ENCODE results near the gene AMOTL1.

Gene AMOTL1

DNA sequence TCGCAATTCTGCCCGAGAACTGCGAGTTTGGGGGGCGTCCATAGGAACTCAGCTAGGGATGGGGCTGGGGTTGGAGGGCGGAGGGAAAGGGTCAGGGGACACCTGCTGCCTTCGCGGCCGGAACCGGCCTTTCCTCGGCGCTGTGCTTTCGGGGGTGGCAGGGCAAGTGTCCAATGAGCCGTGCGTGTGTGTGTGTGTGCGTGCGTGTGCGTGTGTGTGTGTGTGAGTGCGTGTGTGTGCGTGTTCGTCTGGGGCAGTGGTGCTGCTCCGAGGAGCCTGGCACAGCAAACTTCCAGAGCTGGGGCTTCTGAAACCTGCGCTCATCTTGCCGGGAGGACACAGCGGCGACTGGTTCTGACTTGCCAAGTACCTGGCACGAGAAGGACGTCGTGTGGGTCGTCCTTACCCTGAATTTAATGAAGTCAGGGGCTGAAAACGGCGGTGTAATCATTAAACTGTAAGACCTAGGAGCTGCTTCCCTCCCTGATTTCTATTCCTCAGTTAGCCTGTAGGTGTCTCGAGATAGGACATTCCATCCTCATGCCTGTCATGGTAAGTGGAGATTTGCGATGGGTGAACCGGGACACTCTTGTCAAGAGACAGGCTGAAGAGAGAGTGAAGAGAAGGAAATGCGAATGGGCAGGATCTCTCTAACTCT, 27.0 kb upstream of the AMOTL1 start:
- DNase-seq, result peak; percentile 19 to 21

DNA sequence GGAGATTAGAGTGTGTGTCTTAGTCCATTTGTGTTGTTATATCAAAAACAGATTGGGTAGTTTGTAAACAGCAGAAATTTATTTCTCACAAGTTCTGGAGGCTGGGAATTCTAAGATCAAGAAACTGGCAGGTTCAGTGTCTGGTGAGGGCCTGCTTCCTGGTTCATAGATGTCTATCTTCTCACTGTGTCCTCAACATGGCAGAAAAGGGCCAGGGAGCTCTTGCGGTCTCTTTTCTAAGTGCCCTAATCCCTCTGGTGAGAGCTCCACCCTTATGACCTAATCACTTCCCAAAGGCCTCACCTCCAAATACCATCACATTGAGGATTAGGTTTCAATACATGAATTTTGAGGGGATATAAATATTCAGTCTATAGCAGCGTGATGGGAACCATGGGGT, 25.5 kb upstream of the AMOTL1 start:
- DNase-seq, result no peak

DNA sequence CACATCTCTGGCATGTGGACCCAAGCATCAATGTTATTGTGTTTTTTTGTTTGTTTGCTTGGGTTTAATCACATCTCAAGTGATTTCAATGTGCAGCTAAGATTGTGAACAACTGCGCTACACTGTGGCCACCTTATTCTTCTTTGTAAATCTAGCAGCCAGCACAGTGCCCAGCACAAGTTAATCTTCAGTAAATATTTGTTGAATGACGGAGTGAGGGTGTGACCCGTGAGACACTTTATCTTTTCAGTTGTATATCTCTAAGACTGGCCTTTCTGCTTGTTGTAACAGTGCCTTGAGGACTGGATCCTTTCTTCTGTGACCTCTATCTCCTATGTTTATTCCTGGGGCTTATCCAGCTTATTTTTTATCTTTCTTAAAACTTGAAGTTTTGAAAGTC, 21.4 kb upstream of the AMOTL1 start:
- no peak for DNase-seq

DNA sequence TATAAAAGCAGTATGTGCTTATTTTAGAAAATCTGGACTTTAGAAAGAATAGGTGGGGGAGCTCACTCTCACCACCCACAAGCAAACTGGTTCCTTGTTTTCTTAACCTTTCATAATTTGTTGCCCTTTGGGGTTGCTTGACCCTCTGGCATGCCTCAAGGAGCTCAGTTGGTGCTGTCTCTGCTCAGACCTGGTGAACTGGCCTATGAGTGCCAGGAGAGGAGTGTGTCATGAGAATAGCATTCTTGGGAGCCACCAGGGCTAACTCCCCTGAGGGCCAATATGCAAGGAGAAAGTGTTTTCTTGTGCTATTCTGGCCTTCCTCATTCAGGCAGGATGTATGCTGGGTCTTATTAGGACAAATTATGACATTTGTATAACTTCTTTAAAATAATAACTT, 21.0 kb upstream of the AMOTL1 start:
- no peak for DNase-seq

DNA sequence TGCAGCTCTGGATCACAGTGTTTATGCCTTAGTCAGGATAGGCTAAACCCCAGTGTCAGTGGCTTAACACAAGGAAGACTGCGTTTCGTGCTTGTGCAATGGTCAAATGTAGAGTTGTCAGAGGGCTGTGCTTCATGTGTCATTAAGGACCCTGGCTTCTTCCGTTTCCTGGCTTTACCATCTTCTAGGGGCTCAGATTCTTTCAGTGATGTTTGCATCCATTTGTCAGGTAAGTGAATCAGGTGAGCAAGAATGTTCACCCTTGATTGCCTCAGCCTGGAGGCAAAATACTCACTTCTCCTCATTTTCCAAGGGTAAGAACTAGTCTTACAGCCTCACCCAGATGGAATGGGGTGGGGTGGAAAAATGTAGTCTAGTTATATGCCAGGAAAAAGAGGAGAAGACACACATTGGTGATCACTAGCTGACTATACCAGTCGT, 20.5 kb upstream of the AMOTL1 start:
- DNase-seq, result no peak

DNA sequence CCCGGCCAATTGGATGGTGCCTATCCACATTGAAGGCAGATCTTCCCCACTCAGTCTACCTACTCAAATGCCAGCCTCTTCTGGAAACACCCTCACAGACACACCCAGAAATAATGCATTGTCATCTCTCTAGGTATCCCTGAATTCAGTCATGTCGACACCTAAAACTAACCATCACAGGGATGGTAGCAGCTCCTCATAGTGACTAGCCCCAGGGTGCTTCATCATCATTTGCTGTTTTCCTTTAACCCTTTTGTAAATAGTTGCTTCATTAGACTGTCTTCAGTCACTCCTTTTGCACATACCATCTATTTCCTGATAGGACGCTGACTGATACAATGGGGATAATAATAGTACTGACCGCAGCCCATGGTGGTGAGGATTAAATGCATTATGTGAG, 18.8 kb upstream of the AMOTL1 start:
- no peak for DNase-seq

DNA sequence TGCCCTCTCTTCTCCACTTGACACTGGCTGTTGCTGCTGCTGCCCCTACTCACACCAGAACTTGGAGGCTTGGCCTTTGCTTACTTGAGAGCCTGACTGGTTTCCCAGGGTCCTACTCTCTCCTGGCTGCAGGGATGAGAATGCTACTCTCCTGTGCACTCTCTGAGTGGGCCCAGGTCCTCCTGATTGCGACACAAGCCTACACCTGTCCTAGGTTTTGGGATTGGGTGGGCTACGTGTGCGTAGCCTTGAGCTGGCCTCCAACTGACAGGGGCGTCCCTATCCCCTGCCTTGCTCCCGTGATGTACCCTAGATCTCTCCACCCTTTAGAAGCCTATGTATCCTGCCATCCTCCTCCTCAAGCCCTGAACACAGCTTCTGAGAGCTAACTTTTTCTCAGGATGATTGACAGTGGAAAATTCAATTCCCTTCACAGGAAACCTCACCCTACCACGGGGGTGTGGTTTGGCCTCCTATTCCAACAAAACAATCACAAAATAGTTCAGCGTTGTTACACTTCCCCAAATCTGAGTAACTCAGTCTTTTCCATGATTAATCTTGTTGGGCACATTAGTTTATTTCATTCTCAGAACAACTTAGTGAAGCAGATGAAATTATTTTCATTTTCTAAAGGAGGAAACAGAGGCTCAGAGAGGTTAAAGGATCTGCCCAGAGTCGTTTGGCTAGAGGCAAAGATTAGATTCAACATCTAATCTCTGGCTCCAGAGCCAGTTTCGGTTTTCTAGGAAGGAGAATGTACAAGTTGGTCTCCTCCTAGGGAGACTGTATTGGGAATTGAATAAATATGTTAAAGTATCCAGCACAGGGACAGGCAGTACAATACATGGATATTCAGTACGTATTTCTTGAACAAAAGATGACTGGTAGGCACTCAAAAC, 17.6 kb upstream of the AMOTL1 start:
- DNase-seq, result no peak

DNA sequence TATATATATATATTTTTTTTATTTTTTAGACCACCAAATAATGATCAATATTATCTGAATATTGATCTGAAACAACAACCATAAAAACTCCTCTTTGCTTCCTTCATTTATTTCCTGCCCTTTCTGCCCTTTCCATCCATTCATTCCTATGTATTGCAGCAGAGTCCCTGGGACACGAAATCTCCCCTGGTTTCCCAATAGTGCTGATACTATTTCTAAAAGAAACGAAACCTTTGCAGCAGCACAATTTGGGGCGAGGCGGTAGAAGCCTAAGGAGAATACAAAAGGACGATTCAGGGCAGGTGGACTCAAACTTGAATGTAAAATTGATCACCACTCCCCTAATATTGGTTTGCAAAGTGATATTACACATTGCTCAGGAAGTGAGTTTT, 16.9 kb upstream of the AMOTL1 start:
- DNase-seq, result no peak

DNA sequence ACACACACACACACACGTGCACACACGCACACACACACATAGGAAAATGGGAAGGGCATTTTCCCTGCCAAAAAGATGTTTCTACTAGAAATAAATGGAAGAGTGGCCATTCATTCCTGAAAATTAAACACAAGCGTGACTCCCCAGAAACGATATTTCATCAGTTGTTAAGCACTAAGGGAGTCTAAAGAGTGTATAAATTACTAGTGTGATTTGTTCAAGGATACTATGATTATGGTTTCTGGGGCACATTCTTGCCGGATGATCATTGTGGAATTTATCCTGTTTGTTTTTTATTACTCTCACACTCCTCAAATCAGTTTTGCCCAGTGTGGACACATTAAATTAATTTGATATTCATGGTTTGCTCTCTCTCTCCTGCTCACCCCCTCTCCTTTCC, 16.4 kb upstream of the AMOTL1 start:
- DNase-seq, result no peak

DNA sequence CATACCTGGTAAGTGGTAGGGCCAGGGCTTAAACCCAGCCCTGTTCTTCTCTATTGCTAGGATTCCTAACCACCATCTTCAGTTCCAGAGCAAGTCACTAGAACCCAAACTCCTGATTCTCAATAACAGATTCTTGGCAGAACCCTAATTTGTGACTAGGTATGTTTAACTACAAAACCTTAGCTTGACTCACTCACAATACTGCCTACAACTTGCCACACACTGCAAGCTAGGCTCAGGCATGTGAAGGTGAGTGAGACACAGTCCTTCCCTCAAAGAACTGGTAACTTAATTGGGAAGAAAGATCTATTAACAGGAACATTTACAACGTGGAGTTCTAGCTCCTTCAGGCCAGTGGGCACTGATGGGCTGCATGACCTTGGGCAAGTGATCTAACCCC, 14.5 kb upstream of the AMOTL1 start:
- no peak for DNase-seq

DNA sequence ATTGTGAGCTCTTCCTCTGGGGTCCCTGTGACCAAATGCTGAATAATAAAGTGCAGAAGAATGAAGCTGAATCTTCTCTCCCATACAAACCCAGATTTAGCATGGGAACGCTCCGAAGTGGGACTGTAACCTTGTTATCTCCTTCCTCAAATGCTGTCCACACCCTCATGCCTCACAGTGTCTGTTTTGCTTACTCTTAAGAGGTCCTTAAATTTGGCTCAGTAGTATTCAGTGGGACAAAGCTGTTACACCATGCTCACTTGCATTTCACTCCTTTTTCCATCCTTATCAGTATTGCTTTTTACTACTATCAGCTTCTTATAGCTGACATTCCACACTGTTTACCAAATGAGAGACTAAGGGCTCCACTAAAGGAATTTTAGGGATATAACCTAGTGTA, 13.8 kb upstream of the AMOTL1 start:
- no peak for DNase-seq

DNA sequence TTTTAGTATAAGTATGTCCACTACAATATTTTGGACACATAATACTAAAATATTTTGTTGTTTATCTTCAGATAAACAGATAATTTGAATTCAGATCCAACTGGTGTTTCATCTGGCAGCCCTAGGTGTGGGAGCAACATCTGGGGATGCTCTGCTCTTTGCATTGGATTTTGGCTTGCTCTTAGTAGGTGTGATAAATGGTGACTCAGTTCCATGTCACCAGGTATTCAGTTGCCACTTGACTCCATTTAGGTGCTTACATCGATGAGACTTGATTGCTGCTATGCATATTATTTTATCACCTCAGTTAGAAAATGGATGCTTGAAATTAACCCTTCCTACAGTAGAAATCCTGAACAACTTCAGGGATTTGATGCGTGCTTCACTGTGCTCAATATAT, 13.3 kb upstream of the AMOTL1 start:
- no peak for DNase-seq

DNA sequence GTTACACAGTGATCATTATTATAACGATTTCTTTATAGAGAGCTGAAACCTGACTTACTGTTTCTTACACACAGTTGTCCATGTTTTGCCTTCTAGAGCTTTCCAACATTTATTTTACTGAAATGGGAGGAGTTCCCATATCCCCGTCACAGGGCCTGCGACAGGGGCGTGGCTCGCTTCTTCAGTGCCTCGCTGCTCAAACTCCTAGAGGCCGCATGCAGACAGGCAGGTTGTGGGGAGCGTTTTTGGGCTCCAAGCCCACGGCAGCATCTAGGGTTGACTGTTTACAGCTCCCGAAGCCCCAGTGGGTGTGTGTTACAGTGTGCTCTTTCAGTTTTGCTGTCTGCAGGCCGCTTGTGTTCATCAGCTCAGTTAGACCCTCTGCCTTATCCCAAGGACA, 12.7 kb upstream of the AMOTL1 start:
- DNase-seq, result no peak

DNA sequence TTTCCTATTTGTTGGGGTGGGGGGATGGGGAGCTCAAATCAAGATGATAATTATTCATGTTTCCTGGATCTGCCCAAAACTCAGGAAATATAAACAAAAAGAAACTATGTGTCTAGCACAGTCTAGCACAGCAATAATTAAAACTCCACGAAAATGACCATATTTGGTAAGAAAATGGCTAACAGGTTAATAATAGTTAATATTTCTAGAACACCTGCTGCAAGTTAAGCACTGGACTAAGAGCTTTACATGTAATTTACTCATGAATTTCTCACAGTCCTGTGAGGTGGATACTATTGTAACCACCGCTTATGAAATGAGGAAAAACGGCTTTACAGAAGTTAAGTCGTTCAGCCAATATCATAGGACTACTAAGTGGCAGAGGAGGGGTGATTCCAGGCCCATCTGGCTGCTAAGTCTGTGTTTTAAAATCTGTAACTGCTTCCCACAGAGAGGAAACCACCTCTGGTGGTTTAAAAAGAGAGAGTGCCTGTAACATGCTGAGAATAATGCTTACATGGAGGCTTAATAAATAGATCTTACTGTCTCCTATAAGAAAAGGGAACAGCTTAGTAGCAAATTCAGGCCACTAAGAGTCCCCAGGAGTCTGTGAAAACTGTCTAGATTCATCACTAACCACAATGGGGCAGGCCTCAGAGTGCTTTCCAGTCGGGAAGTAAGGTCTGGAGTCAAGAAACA, 11.0 kb upstream of the AMOTL1 start:
- no peak for DNase-seq

DNA sequence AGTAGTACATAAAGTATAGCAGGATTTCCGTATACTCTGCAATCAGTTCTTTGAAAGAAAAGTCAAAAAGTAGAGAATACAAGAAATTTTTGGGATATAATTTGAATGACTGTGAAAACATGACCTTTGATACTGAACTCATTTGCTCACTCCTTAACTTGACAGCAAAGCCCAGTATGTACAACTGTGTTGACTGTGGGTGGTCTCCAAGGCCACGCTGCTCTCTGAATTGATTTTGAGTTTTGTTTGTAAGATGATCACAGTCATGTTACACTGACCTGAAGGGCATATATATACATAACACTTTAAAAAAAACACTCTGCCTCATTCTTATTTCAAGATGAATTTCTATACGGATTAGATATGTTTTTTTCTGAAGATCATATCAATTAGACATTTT, 9.5 kb upstream of the AMOTL1 start:
- DNase-seq, result no peak

DNA sequence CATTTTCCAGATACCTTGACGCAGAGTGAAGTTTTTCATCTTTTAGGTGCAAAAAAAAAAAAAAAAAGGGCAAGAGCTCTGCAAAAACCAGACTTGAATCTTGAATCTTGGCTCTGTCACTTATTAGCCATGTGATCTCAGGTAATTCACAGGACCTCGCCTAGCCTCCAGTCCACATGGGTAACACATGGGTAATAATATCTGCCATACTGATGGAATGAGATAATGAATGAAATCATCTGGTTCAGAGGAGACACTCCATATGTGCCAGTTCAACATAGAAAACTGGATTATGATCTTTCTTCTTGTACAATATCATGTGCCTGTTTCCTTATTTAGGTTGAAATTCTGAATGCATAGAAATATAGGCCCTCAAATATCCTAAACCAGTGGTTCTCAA, 8.6 kb upstream of the AMOTL1 start:
- DNase-seq, result no peak

DNA sequence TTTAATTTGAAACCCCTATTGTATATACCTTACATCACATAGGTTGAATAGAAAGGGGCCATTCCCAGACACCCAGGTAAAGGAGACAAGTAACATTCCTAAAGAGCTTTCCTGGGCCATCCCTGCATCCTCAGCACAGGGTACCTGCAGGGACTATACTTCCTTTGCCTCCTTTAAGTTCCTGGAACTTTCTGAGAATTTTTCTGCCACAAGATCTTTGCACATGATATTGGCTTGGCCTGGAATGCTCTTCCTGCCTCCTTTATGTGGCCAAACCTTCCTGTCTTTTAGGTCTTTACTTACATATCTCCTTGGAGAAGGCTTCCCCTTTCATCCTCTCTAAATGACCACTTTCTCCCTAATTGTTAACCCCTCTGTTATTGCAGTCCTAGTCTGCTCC, 7.9 kb upstream of the AMOTL1 start:
- no peak for DNase-seq

DNA sequence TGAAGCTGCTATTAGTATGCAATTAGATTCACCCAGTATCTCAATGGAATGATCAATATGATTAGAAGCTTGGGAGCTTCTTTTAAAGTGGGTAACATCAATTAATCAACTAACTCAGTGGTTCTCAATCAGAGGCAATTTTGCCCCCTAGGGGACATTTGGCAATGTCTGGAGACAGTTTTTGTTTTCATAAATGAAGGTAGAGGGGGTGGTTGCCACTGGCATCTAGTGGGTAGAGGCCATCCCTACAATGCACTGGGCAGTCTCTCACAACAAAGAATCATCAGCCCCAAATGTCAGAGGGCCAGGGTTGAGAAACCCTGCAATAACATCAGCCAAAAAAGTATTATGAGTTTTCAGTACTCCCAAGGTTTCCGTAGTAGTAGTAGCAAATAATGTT, 5.9 kb upstream of the AMOTL1 start:
- DNase-seq, result no peak

DNA sequence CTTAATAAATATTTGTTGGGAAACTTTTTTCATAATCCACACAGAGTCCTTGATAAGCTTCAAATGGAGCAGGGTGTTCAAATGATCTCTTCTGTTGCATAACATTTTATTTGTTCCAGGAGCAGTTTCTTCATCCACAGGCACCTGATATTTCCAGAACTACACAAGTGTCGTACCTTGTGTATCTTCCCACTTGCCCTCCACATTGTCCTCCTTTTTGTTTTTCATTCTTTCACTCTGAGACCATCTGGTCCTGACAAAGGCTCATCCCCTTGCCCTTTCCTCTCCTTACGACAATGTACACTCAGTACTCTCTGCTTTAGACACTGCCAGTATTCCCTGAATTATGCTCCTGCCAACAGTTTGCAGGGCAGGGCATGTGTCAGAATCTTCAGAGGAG, 5.2 kb upstream of the AMOTL1 start:
- no peak for DNase-seq

DNA sequence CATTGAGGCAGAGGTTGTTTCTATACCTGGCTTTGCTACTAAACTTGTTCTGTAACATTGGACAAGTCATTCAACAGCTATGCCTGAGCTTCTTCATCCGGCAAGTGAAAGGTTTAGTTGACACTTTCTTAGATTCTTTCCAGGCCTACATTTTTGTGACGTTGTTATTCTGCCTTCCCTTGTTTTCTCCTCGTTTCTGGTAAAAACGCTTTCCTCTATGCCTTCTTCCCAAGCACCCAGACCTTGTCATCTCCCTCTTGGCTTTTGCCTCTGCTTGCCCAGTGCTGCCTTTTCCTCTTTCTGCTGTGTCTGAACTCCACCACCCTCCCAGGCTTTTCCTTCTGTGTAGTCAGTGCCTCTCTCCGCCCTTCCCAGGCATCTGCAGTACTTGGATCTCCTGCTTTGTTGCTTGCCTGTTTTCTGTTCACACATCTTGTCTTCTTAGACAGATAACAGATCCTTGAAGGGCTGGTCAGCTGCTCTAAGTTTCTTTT, 1.4 kb upstream of the AMOTL1 start:
- DNase-seq, result no peak

DNA sequence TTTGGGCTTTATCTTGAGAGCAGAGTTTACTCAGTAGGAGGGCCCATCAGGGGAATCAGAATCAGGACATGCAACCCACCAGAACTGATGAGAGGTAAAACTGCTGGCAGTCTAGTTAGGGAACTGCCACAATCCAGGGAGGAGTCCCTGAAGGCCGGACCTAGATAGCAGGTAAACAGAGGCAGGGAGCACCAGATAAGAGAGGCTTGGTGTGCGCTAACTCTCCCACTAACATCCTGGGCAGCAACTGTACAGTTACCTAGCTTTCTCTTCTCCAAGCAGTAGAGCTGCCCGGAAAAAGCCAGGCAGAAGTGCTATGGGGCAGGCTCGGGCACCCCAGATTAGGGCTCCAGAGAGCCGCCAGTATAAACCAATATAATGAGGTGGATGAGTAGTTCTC, 865 bp upstream of the AMOTL1 start:
- no peak for DNase-seq

DNA sequence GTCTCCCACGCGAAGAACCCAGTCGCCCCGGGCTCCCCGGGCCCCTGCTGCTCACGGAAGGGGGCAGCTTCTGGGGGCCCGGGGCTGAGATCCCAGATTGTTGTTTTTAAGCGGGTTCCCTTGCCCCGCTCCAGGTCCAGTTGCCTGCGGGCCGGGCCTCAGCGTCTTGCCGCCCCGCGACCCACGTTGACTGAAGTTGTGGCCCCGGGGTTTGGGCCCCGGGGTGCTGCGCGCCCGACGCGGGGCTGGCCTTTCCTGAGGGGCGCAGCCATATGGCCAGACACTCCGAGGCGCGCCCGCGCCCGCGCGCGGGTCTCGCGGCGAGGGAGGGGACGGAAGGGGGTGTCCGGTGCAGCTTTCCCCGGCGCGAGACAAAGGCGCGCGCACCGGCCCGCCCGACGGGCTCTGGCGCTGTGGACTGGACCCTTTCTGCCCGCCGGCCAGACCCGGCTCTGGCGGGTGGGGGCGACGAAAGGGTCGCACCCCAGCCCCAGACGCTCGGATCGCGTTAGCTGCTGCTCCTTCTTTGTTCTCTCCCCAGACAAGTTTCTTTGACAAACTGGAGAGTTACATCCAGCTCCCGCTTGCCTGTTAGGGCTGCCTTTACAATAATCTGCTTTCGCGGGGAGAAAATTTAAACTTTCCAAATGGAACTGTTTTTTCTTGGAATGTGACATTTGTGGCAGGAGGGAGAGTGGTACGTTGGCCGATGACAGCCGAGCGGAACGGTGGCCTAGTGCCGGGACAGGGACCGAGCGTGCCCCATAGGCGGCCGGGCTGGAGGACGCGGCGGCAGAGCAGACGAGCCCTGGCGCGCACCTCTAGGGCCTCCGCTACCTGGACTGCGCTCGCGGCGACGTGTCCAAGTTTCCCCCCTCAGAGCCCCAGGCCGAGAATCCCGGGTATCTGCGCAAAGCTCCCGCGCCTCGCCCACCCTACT, 716 bp downstream of the AMOTL1 start:
- DNase-seq, result peak; percentile 24 to 32

DNA sequence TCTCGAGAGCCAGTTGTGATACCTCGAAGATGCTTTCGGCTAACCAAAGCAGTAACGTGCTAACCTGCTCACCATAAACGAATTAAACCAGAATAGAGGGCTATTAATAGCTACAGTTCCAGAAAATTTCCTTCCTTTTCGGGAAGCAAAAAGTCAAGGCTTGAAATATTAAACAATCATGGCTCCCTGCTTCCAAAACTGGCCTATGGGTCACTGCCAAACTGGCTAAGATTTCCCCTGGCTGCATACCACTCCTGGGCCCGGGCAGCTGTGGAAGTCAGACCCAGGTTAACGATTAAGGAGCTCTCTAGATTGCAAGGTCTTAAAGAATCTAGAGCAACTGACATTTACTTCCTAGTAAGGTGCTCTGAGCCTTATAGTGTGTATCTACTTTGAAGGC, 1.7 kb downstream of the AMOTL1 start:
- DNase-seq, result no peak

Measured in activated T-cell treated with anti-CD3 and anti-CD28 coated beads, Interleukin-2, amount 50 U/mL, for 48 hours (primary cell).